Left renal cortex interstitium (tissue), 4 donors: ENCODE results near the gene CXorf65. TPM values are rescaled to one million over a fixed set of nuclear protein-coding genes. Genes with fewer than 3 reads are reported as not detected.

ENCODE experiments used
- DNase-seq, 4 donors: peaks; one replicate each; pipeline ENCODE4 v3.0.0-alpha.2; 2013; ENCODE audit warnings: low read depth in 4 of 4, low spot score in 2 of 4, missing footprints in 1 of 4
- polyA plus RNA-seq, 4 donors: library from polyadenylated mRNA; unstranded; fragments of 120-200 nt; gene quantifications; one replicate each; pipeline ENCODE4 v1.2.1, GENCODE V29; 2013; ENCODE audit not compliant: insufficient read length in 4 of 4

CXorf65 gene
- polyA plus RNA-seq, result under 1 TPM in 2 of 4 donors, not detected in 2; 0.54 to 0.60 TPM

DNA sequence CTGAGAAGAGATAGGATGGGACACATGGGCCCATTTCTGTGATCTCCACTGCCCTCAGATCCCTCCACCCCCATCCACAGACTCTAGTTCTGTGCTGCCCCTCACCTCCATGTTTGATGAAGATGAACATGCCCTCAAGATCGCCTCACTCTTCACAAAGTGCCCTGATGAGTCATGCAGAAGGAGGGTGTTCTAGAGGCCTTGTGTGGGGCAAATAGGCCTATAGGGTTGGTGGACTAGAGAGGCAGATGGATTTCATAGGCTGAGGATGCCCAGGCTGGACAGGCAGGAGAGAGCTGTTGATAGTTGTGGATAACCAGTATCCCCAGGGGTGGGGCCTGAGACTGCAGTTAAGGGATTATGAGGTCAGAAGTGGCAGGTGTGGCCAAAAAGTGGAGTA, at the start of gene CXorf65:
TSS of gene CXorf65 (minus strand) at position 314 of the 400 bp plus-strand sequence. CDS start at position 130, 184 bp downstream.
- no peak for DNase-seq

DNA sequence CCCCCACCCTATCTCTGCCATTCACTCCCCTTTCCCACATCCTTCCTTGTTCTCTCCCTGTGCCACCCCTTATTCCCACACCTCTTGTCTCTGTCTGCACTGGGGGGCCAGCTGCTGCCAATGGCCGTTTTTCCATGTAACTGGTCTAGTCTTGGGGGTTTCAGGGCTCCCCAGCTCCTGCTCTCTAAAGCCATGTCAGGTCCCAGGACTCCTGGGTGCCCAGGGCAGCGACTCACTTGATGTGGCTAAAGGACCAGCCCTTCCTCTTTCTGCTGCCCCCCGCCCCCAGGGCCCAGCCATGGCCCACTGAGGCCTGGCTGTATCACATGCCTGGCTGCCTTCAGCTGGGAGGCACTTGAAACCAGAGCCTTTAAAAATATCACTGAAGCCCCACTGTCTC, 48.1 kb upstream of the CXorf65 start:
- no peak for DNase-seq

DNA sequence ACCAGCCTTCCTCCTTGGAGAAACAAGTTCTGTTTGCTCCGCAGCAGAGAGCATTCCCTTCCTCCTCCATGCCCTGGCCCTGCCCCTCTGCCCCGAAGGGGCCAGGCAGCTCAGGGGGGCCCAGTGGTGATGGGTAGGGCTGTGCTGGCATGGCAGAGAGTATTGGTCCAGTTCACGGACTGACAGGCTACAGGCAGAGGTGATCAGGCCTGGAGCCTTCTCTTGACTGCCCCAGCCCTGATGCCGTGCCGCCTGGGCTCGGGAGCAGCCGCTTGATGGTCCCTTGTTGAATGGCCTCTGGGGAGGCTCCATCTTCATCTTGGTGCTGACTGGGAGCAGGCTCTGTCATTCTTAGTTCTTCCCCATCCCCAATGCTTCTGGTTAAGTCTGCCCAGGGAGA, 47.7 kb upstream of the CXorf65 start:
- DNase-seq, result no peak

- DNase-seq, result no peak
These were observed 44.8 kb upstream of the CXorf65 start for GRCh38 chrX:71151366-71151765.

DNA sequence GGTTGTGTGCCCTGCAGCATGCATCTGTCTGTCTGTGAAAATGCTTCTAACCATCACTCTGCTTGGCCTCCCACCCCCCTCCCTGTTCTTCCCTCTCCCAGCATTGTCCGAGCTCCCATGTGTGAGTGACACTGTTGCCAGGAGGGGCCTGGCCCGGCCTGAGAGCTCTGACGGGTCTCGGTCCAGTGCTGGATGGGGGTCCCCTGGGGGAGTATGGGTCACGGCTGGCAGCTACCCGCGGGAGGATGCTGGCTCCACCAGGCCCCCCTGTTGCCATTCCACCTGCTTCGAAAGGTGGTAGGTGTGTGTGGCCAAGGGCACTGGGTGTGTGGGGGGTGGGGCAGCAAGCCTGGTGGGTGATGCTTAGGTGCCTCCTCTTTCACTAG, 41.7 kb upstream of the CXorf65 start:
- DNase-seq, result no peak

- no peak for DNase-seq
These were observed 41.1 kb upstream of the CXorf65 start for GRCh38 chrX:71147496-71148277.

- DNase-seq, result no peak
These were observed 38.1 kb upstream of the CXorf65 start, which contains the start of gene NLGN3 for GRCh38 chrX:71144651-71145050. TSS of gene NLGN3 (plus strand) at chrX:71144841. CDS start at chrX:71147750, 2,909 bp downstream.

- no peak for DNase-seq
These were observed 37.0 kb upstream of the CXorf65 start for GRCh38 chrX:71143508-71143907.

DNA sequence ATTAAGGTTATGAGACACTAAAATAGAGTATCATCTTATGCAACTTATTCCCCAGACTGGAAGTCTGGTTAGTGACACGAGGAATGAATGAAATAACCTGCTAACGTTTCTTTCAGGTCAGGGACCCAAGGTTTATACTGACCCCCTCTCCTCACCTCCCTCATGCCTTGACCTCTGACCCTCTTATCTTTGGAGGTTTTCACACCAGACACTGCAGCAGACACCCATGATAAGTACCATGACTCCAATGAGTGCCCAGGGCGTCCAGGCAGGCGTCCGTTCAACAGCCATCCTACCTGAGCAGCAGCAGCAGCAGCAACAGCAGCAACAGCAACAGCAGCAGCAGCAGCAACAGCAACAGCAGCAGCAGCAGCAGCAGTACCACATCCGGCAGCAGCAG, 33.9 kb upstream of the CXorf65 start:
- no peak for DNase-seq

DNA sequence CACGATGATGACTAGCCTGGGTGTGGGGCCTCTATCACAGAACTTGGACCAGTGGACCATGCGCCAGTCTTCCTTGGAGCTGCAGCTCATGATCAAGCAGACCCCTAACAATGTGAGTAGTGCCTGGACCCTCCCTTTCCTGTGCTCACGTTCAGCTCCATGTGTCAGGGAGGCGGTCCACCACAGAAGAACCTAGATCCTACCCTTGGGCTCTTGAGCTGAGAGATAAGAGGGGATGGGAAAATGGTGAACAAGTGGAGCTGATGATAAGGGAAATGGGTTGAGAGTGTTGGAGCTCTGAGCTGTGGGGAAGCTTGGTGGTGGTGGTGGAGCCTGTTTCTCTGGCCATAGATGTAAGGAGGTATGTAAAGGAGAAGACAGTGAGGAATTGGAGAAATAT, 25.0 kb upstream of the CXorf65 start:
- no peak for DNase-seq

GRCh38 chrX:71128915-71129765, 22.6 kb upstream of the CXorf65 start:
- DNase-seq, result no peak

GRCh38 chrX:71128166-71128833, 21.8 kb upstream of the CXorf65 start:
- DNase-seq, result no peak

DNA sequence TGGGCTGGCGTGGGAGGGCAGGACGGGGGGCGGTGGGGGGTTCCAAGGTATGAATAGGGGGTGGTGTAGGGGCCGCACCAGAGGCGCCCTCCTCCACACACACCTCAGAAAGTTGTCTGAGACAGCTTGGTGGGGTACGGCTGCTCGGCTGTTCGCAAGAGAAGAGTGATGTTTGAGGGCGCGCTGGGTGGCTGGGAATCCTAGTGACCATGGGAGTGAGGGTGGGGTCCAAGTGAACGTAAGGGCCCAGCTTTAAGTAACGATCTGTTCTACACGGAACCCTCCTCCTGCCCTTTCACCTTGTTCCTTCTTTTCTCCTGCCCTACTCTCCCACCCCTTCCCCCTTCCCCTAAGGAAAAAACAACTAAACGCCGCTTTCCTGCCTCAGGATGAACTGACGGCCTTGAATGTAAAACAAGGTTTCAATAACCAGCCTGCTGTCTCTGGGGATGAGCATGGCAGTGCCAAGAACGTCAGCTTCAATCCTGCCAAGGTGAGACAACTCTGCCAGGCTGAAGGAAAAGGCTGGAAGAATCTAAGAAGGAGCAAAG, 12.5 kb upstream of the CXorf65 start:
- no peak for DNase-seq

GRCh38 chrX:71118032-71118984, 11.8 kb upstream of the CXorf65 start, which contains the start of gene MED12:
TSS of gene MED12 (plus strand) at chrX:71118596. CDS start at chrX:71118755, 159 bp downstream.
- DNase-seq, result peak in 2 of 4 donors; percentile 67 to 80

GRCh38 chrX:71117358-71117757, 10.8 kb upstream of the CXorf65 start:
- DNase-seq, result no peak

DNA sequence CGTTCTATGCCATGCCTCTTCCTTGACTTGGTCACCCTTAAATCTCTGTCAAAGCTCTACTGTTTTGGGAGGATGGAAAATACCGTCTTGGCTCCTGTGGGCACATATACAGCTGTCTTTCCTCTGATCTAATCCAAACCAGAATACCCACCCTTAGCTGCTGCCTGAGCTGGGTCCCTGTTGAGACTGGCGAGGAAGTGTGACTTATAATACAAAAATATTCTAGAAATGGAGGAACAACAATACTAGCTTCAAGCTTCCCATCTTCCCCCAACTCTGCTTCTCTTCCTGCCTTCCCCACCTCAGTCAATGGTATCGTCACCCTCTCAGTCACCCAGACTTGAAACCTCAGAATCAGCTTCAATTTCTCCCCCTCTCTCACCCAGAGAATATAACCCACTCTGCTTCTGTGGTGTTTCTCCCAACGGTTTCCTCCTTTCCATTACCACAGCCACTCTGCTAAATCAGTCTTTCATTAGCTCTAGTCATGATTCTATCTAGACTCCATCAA, 5.4 kb upstream of the CXorf65 start:
- DNase-seq, result no peak

GRCh38 chrX:71111141-71111843, 4.8 kb upstream of the CXorf65 start, which contains the start of gene IL2RG:
TSS of gene IL2RG (minus strand) at chrX:71111577. CDS start at chrX:71111539, 38 bp downstream.
- no peak for DNase-seq

- DNase-seq, result no peak
These were observed 2.5 kb upstream of the CXorf65 start for GRCh38 chrX:71109051-71109450.
